Large intestine (tissue), 3 donors: ENCODE results near the gene TXN2. TPM values are rescaled to one million over a fixed set of nuclear protein-coding genes. Genes with fewer than 3 reads are reported as not detected.

Experiments
- DNase-seq, 2 donors: peaks; one replicate each; pipeline versions ENCODE4 v3.0.0 to v3.0.0-alpha.2; 2013
- H3K27ac ChIP-seq: one replicate; pipeline ENCODE4 v1.5.1; 2013; ENCODE audit warnings: low read length
- H3K27me3 ChIP-seq: 2 replicates; pipeline ENCODE4 v1.6.1; 2013; ENCODE audit warnings: low read length; ENCODE audit not compliant: control insufficient read depth, insufficient read depth
- H3K36me3 ChIP-seq: 2 replicates; pipeline ENCODE4 v1.6.1; 2013; ENCODE audit warnings: low read length; ENCODE audit not compliant: control insufficient read depth, insufficient read depth
- H3K4me1 ChIP-seq: one replicate; pipeline ENCODE4 v1.6.1; 2013; ENCODE audit warnings: low read length; ENCODE audit not compliant: control insufficient read depth, insufficient read depth
- H3K4me3 ChIP-seq: one replicate; pipeline ENCODE4 v1.5.1; 2013; ENCODE audit warnings: low read length
- H3K9me3 ChIP-seq: one replicate; pipeline ENCODE4 v1.6.1; 2013; ENCODE audit warnings: mild to moderate bottlenecking, low read depth, low read length, moderate library complexity; ENCODE audit not compliant: control insufficient read depth
- WGBS: methylation state at CpG from one replicate; pipeline ENCODE4 v1.1.5; 2013; ENCODE audit warnings: low lambda C conversion rate; ENCODE audit not compliant: insufficient coverage; 5-methylcytosine and 5-hydroxymethylcytosine counted together
- polyA plus RNA-seq: library from polyadenylated mRNA; unstranded; fragments of 120-200 nt; gene quantifications from one replicate; pipeline ENCODE4 v1.2.1, GENCODE V29; 2013

The TXN2 gene
- polyA plus RNA-seq, 1 donor = 85.9 TPM

GRCh38 chr22:36512333-36512732 is 30.9 kb upstream of the TXN2 start:
- no peaks in the 10 kb centered on the region for H3K27me3 ChIP-seq
- peaks cover 67% of the 10 kb centered on the region for H3K36me3 ChIP-seq
- peaks cover 3% of the 10 kb centered on the region for H3K4me1 ChIP-seq
- no peak overlapping the region for H3K27ac ChIP-seq
- DNase-seq = no peak
- H3K4me3 ChIP-seq = no peak overlapping the region
- H3K9me3 ChIP-seq = no peaks in the 10 kb centered on the region
- no CpG with 5 or more reads among the region's 8 CpGs for WGBS

GRCh38 chr22:36510966-36511881 is 29.8 kb upstream of the TXN2 start:
- 10% methylated on average over 2 of the region's 17 CpGs for WGBS
- no peak overlapping the region for H3K4me3 ChIP-seq
- peaks cover 56% of the 10 kb centered on the region for H3K36me3 ChIP-seq
- H3K4me1 ChIP-seq = peaks cover 10% of the 10 kb centered on the region
- no peak overlapping the region for H3K27ac ChIP-seq
- H3K9me3 ChIP-seq = peaks cover 5% of the 10 kb centered on the region
- no peaks in the 10 kb centered on the region for H3K27me3 ChIP-seq
- DNase-seq = peak in 1 of 2 donors; percentile 40

GRCh38 chr22:36510384-36510783 is 28.9 kb upstream of the TXN2 start:
- H3K9me3 ChIP-seq = peaks cover 10% of the 10 kb centered on the region
- DNase-seq = no peak
- no peaks in the 10 kb centered on the region for H3K27me3 ChIP-seq
- no peak overlapping the region for H3K27ac ChIP-seq
- WGBS = no CpG with 5 or more reads among the region's 3 CpGs
- peaks cover 17% of the 10 kb centered on the region for H3K4me1 ChIP-seq
- H3K4me3 ChIP-seq = no peak overlapping the region
- H3K36me3 ChIP-seq = peaks cover 48% of the 10 kb centered on the region

- 82% methylated on average over 2 of the region's 6 CpGs for WGBS
- Histone ChIP-seq H3K4me3 (no peak overlapping the region), H3K27ac (no peak overlapping the region), H3K36me3 (peaks cover 29% of the 10 kb centered on the region), H3K27me3 (no peaks in the 10 kb centered on the region), H3K4me1 (peaks cover 25% of the 10 kb centered on the region), H3K9me3 (peaks cover 10% of the 10 kb centered on the region)
- no peak for DNase-seq
These were observed 26.1 kb upstream of the TXN2 start for GRCh38 chr22:36507518-36508010.

GRCh38 chr22:36506637-36507517 is 25.4 kb upstream of the TXN2 start, which contains the start of gene FOXRED2:
TSS of gene FOXRED2 (minus strand) at chr22:36507040. CDS start at chr22:36506422, 618 bp downstream.
- peak within 1 kb of the TSS; percentile 34 for H3K4me3 ChIP-seq
- WGBS = no CpG with 5 or more reads among the region's 75 CpGs

GRCh38 chr22:36505998-36506635 is 24.7 kb upstream of the TXN2 start:
- H3K27ac ChIP-seq = peak overlapping the region; percentile 41
- peak overlapping the region; percentile 34 for H3K4me3 ChIP-seq
- WGBS = no CpG with 5 or more reads among the region's 60 CpGs

More at GRCh38 chr22:36506637-36507517, 25.4 kb upstream of the TXN2 start, which contains the start of gene FOXRED2:
- H3K4me1 ChIP-seq = peaks cover 25% of the 10 kb centered on the region
- peak within 1 kb of the TSS; percentile 41 for H3K27ac ChIP-seq
- no peaks in the 10 kb centered on the region for H3K27me3 ChIP-seq
- H3K9me3 ChIP-seq = peaks cover 10% of the 10 kb centered on the region
- peak; percentile 88 to 94 for DNase-seq
- H3K36me3 ChIP-seq = peaks cover 22% of the 10 kb centered on the region

GRCh38 chr22:36497910-36498665 is 16.6 kb upstream of the TXN2 start:
- 100% methylated on average over 2 of the region's 30 CpGs for WGBS
- DNase-seq = no peak
- no peaks in the 10 kb centered on the region for H3K9me3 ChIP-seq
- H3K4me1 ChIP-seq = no peaks in the 10 kb centered on the region
- H3K36me3 ChIP-seq = peaks cover 32% of the 10 kb centered on the region
- no peak overlapping the region for H3K4me3 ChIP-seq
- no peaks in the 10 kb centered on the region for H3K27me3 ChIP-seq
- H3K27ac ChIP-seq = no peak overlapping the region

More at GRCh38 chr22:36505998-36506635, 24.7 kb upstream of the TXN2 start:
- Histone ChIP-seq H3K4me1 (peaks cover 25% of the 10 kb centered on the region), H3K27me3 (no peaks in the 10 kb centered on the region), H3K9me3 (peaks cover 10% of the 10 kb centered on the region), H3K36me3 (peaks cover 18% of the 10 kb centered on the region)
- DNase-seq = no peak

- Histone ChIP-seq H3K27ac (no peak overlapping the region), H3K4me1 (no peaks in the 10 kb centered on the region), H3K9me3 (no peaks in the 10 kb centered on the region), H3K36me3 (peaks cover 50% of the 10 kb centered on the region), H3K27me3 (no peaks in the 10 kb centered on the region), H3K4me3 (no peak overlapping the region)
- WGBS = no CpG with 5 or more reads among the region's 16 CpGs
- DNase-seq = no peak
These were observed 12.3 kb upstream of the TXN2 start for GRCh38 chr22:36493690-36494110.

- Histone ChIP-seq H3K36me3 (peaks cover 42% of the 10 kb centered on the region), H3K9me3 (no peaks in the 10 kb centered on the region), H3K4me1 (no peaks in the 10 kb centered on the region), H3K27me3 (no peaks in the 10 kb centered on the region), H3K4me3 (no peak overlapping the region), H3K27ac (no peak overlapping the region)
- no CpG with 5 or more reads among the region's 5 CpGs for WGBS
- no peak for DNase-seq
These were observed 10.7 kb upstream of the TXN2 start for GRCh38 chr22:36492109-36492508.
